ENCODE data around the gene ARSJ. TPM values are rescaled to one million over a fixed set of nuclear protein-coding genes. Genes with fewer than 3 reads are reported as not detected.

ARSJ gene
- total RNA-seq, 1 experiment from 2014 or later, result not detected

DNA sequence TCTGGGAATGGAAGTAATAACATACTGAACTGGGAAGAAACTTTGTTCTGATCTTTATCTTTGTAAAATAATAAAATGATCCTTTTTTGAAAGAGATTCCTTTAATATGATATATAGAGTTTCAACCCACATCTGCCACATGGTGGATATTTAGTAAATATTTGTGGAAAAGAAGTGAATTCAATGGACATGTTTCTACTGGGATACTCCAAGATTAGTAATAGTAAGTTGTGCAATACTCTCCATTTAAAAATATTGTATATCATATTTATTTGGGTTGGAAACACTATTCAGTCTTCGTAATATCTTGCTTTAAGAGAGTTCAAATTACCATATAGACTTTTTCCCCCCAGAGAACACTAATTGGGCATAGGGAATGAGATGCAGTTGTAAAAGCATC is 17.8 kb upstream of the ARSJ start:
- no peaks in the 10 kb centered on the region for H4K20me1 ChIP-seq (ENCODE audit: insufficient read depth, low read depth, low read length)
- H3K27me3 ChIP-seq (ENCODE audit: low read length), result no peaks in the 10 kb centered on the region
- no peak overlapping the region for H3K9ac ChIP-seq (ENCODE audit: low read length)
- no peak overlapping the region for H3K4me3 ChIP-seq (ENCODE audit: low read length)
- no peaks in the 10 kb centered on the region for H3K79me2 ChIP-seq (ENCODE audit: low read length)
- no peak for DNase-seq
- no peaks in the 10 kb centered on the region for H3K9me3 ChIP-seq (ENCODE audit: low read length)
- H3K9me2 ChIP-seq (replicated peaks; ENCODE audit: insufficient read depth, low read length), result no peaks in the 10 kb centered on the region
- no peaks in the 10 kb centered on the region for H3K4me1 ChIP-seq (ENCODE audit: low read length)
- H2AFZ ChIP-seq (ENCODE audit: low read length), result no peak overlapping the region
- H3K36me3 ChIP-seq (ENCODE audit: insufficient read depth, low read length), result no peaks in the 10 kb centered on the region
- H3K4me2 ChIP-seq (ENCODE audit: low read depth, low read length, poor library complexity, severe bottlenecking), result no peak overlapping the region
- H3K27ac ChIP-seq (ENCODE audit: low read length), result no peak overlapping the region

DNA sequence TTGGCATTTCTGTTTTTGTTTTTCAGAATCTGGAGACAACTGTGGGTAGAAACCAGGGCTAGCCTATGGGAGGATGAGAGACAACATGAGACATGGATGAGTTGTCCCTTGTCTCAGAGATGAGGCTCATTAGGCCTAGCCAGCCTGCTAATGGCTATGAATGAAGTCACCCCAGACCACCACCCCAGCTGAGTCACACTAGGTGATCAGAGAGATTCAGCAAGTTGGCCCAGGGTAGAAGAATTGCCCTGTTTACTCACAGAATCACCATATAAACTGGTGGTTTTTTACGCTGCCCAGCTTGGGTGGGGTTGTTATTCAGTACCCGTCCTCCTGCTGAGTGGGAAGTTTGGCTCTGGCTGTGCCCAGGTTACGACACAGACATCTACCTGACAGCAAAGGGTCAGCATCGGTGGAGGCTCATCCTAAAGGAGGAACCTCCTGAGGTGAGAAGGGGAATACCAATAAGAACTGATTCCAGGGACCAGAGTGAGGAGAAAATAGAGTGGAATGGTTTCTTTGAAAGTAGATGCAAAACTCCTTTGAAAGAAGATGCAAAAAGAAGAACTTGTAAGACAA is 17.2 kb upstream of the ARSJ start:
- Histone ChIP-seq H3K9ac (ENCODE audit: low read length) (no peak overlapping the region), H3K9me2 (replicated peaks; ENCODE audit: insufficient read depth, low read length) (no peaks in the 10 kb centered on the region), H3K9me3 (ENCODE audit: low read length) (no peaks in the 10 kb centered on the region), H3K27me3 (ENCODE audit: low read length) (no peaks in the 10 kb centered on the region), H2AFZ (ENCODE audit: low read length) (no peak overlapping the region), H4K20me1 (ENCODE audit: insufficient read depth, low read depth, low read length) (no peaks in the 10 kb centered on the region), H3K4me1 (ENCODE audit: low read length) (no peaks in the 10 kb centered on the region), H3K27ac (ENCODE audit: low read length) (no peak overlapping the region), H3K4me3 (ENCODE audit: low read length) (no peak overlapping the region), H3K36me3 (ENCODE audit: insufficient read depth, low read length) (no peaks in the 10 kb centered on the region), H3K4me2 (ENCODE audit: low read depth, low read length, poor library complexity, severe bottlenecking) (no peak overlapping the region), H3K79me2 (ENCODE audit: low read length) (no peaks in the 10 kb centered on the region)
- no peak for DNase-seq

DNA sequence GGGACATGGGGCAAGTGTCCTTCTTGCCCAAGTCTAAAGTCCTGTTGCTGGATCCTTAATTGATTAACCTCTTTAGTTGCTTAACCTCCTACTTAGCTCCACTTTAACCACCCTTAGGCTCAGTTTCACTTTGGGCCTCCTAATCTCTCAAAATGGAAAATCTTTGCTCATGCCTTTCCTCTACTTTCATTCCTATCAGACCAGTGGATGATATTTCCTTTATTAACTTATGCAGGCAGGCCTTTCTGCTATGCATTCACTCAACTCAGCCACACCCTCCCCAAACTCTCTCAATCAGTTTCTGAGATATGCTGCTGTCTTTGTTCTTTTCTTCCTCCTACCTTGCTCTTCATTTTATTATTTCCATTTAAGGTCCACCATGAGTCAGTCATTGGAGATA is 14.4 kb upstream of the ARSJ start:
- no peaks in the 10 kb centered on the region for H3K79me2 ChIP-seq (ENCODE audit: low read length)
- no peak overlapping the region for H3K4me2 ChIP-seq (ENCODE audit: low read depth, low read length, poor library complexity, severe bottlenecking)
- no peak overlapping the region for H2AFZ ChIP-seq (ENCODE audit: low read length)
- no peak overlapping the region for H3K9ac ChIP-seq (ENCODE audit: low read length)
- H3K4me1 ChIP-seq (ENCODE audit: low read length), result no peaks in the 10 kb centered on the region
- no peak for DNase-seq
- no peaks in the 10 kb centered on the region for H4K20me1 ChIP-seq (ENCODE audit: insufficient read depth, low read depth, low read length)
- H3K4me3 ChIP-seq (ENCODE audit: low read length), result no peak overlapping the region
- H3K9me3 ChIP-seq (ENCODE audit: low read length), result no peaks in the 10 kb centered on the region
- no peaks in the 10 kb centered on the region for H3K36me3 ChIP-seq (ENCODE audit: insufficient read depth, low read length)
- no peaks in the 10 kb centered on the region for H3K9me2 ChIP-seq (replicated peaks; ENCODE audit: insufficient read depth, low read length)
- H3K27ac ChIP-seq (ENCODE audit: low read length), result no peak overlapping the region
- H3K27me3 ChIP-seq (ENCODE audit: low read length), result no peaks in the 10 kb centered on the region

DNA sequence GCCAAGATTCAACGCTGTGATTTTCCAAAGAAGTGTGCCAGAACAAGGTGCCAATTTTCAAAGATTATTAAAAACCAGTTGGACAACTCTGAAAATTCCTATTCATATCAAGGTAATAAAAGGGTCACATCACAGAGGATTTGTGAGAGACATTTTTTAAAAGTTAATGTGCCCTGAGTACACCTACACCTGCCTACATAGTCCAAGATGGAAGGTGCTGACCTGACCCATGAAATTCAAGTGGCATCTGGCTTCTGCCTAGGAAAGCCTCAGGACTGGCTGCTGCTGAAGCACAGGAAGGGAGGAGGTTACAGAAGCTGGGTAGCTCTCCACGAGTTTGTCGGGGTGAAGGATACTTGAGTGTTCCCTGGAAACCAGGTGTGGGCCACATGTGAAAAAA is 11.4 kb upstream of the ARSJ start:
- Histone ChIP-seq H3K27ac (ENCODE audit: low read length) (no peak overlapping the region), H3K4me3 (ENCODE audit: low read length) (no peak overlapping the region), H3K27me3 (ENCODE audit: low read length) (no peaks in the 10 kb centered on the region), H3K9me3 (ENCODE audit: low read length) (no peaks in the 10 kb centered on the region), H2AFZ (ENCODE audit: low read length) (no peak overlapping the region), H3K4me2 (ENCODE audit: low read depth, low read length, poor library complexity, severe bottlenecking) (no peak overlapping the region), H3K36me3 (ENCODE audit: insufficient read depth, low read length) (no peaks in the 10 kb centered on the region), H3K4me1 (ENCODE audit: low read length) (no peaks in the 10 kb centered on the region), H3K9me2 (replicated peaks; ENCODE audit: insufficient read depth, low read length) (no peaks in the 10 kb centered on the region), H3K79me2 (ENCODE audit: low read length) (no peaks in the 10 kb centered on the region), H4K20me1 (ENCODE audit: insufficient read depth, low read depth, low read length) (no peaks in the 10 kb centered on the region), H3K9ac (ENCODE audit: low read length) (no peak overlapping the region)
- DNase-seq, result no peak

DNA sequence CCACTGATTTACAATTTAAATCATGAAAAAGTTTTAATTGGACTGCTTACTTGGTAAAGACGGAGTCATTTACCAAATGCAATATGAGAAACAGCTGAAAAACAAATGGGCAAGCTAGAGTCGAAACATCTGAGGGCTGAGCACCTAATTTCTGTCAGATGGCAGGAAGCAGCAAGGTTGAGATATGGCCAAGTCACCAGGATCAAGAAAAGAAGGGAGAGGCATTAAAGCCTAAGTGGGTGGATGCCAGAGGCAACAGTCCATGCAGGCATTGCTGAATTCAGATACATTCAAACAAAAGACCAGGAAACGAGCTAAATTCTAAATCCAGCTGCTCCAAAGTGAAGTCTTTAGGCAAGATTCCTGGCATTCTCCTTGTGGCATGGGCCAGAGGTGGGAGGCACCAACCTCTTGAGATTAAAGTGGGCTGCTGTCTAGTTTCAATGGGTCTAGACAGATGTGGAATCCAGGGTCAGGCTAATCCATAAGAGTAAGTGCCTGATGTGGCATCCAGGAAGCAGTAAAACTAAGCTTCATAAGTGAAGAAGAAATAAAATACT is 8.0 kb upstream of the ARSJ start:
- no peak overlapping the region for H3K27ac ChIP-seq (ENCODE audit: low read length)
- H3K4me1 ChIP-seq (ENCODE audit: low read length), result no peaks in the 10 kb centered on the region

DNA sequence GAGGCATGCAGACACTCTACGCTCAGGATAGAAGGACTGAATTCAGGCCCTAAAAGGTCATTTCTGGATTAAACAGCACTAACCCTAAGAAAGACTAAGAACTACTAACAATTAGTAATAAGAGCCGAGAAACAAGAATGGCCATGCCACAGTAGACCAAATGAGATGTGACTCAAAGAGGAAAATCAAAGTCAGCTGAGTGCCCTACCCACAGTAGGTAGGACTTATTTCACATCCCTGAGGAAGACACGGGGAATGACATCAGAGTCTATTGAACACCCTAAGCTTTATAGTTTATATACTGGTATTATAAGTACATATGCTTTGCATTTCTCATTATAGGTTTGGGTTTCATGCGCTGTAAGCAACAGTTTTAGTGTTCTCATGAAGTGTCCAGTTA is 2.7 kb upstream of the ARSJ start:
- Histone ChIP-seq H3K9me2 (replicated peaks; ENCODE audit: insufficient read depth, low read length) (no peaks in the 10 kb centered on the region), H2AFZ (ENCODE audit: low read length) (no peak overlapping the region), H3K79me2 (ENCODE audit: low read length) (no peaks in the 10 kb centered on the region), H3K4me1 (ENCODE audit: low read length) (no peaks in the 10 kb centered on the region), H3K27ac (ENCODE audit: low read length) (no peak overlapping the region), H3K36me3 (ENCODE audit: insufficient read depth, low read length) (no peaks in the 10 kb centered on the region), H3K9ac (ENCODE audit: low read length) (no peak overlapping the region), H3K4me3 (ENCODE audit: low read length) (no peak overlapping the region), H4K20me1 (ENCODE audit: insufficient read depth, low read depth, low read length) (no peaks in the 10 kb centered on the region), H3K9me3 (ENCODE audit: low read length) (no peaks in the 10 kb centered on the region), H3K27me3 (ENCODE audit: low read length) (no peaks in the 10 kb centered on the region), H3K4me2 (ENCODE audit: low read depth, low read length, poor library complexity, severe bottlenecking) (no peak overlapping the region)
- no peak for DNase-seq

More for the DNA sequence above, 8.0 kb upstream of the ARSJ start:
- H3K9me3 ChIP-seq (ENCODE audit: low read length), result no peaks in the 10 kb centered on the region
- no peak overlapping the region for H3K4me2 ChIP-seq (ENCODE audit: low read depth, low read length, poor library complexity, severe bottlenecking)
- no peaks in the 10 kb centered on the region for H3K27me3 ChIP-seq (ENCODE audit: low read length)
- no peak overlapping the region for H2AFZ ChIP-seq (ENCODE audit: low read length)
- no peaks in the 10 kb centered on the region for H4K20me1 ChIP-seq (ENCODE audit: insufficient read depth, low read depth, low read length)
- no peak overlapping the region for H3K4me3 ChIP-seq (ENCODE audit: low read length)
- H3K36me3 ChIP-seq (ENCODE audit: insufficient read depth, low read length), result no peaks in the 10 kb centered on the region
- no peaks in the 10 kb centered on the region for H3K9me2 ChIP-seq (replicated peaks; ENCODE audit: insufficient read depth, low read length)
- no peak overlapping the region for H3K9ac ChIP-seq (ENCODE audit: low read length)
- no peaks in the 10 kb centered on the region for H3K79me2 ChIP-seq (ENCODE audit: low read length)
- no peak for DNase-seq

DNA sequence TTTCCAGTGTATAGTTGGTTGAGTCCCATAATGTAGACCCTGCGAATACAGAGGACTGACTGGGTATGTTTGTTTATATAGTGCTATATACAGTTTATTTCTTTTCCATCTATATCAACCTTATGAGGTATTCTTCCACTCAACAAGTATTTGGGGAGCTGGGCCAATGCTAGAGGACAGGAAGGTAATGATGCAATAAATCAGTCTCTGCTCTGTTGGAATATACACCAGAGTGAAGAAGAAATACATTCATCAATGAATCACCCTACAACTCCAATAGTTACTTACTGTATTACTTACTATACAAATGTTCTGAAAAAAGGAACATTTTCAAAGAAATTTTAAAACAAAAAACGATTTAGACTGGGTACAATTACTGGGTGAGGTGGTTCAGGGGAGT is 2.1 kb upstream of the ARSJ start:
- Histone ChIP-seq H3K4me1 (ENCODE audit: low read length) (no peaks in the 10 kb centered on the region), H3K4me2 (ENCODE audit: low read depth, low read length, poor library complexity, severe bottlenecking) (no peak overlapping the region), H2AFZ (ENCODE audit: low read length) (no peak overlapping the region), H3K4me3 (ENCODE audit: low read length) (no peak overlapping the region), H3K9me3 (ENCODE audit: low read length) (no peaks in the 10 kb centered on the region), H3K27ac (ENCODE audit: low read length) (no peak overlapping the region), H3K9me2 (replicated peaks; ENCODE audit: insufficient read depth, low read length) (no peaks in the 10 kb centered on the region), H4K20me1 (ENCODE audit: insufficient read depth, low read depth, low read length) (no peaks in the 10 kb centered on the region), H3K79me2 (ENCODE audit: low read length) (no peaks in the 10 kb centered on the region), H3K36me3 (ENCODE audit: insufficient read depth, low read length) (no peaks in the 10 kb centered on the region), H3K9ac (ENCODE audit: low read length) (no peak overlapping the region), H3K27me3 (ENCODE audit: low read length) (no peaks in the 10 kb centered on the region)
- DNase-seq, result no peak

DNA sequence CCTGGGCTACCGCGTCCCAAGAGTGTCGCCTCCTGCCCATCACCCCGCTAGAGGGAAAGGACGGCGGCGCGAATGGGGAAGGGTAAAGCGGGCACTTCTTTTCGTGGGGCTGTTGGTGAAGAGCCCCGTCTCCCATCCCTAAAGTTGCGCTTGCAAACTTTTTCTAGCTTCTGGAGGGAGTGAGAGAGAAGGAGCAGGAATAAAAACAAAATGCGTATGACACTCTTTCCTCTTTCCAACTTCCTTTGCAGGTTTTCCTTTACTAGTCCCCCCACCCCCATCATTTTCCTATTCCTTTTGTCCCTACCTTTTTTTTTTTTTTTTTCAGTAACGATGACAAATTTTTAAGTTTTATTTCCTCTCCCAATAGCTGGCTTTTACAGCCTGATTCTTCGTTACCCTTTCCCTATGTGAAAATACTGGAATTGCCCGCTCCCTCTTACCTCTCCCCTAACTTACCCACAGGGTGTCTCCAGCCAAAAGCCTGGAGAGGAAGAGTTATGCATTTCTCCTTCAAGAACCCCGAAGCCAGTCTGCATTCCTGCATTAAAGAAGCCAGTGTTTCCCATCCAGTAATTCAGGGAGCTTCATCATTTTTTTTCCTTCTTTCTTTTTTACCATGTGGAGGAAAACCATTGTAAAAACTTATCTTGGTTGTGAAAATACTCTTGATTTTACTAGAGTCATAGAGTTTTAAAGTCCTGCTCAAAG is 613 bp upstream of the ARSJ start:
- Histone ChIP-seq H3K9me2 (replicated peaks; ENCODE audit: insufficient read depth, low read length) (no peaks in the 10 kb centered on the region), H3K4me2 (ENCODE audit: low read depth, low read length, poor library complexity, severe bottlenecking) (no peak overlapping the region), H3K27me3 (ENCODE audit: low read length) (no peaks in the 10 kb centered on the region), H4K20me1 (ENCODE audit: insufficient read depth, low read depth, low read length) (no peaks in the 10 kb centered on the region), H3K4me3 (ENCODE audit: low read length) (no peak overlapping the region), H3K27ac (ENCODE audit: low read length) (no peak overlapping the region), H3K79me2 (ENCODE audit: low read length) (no peaks in the 10 kb centered on the region), H3K36me3 (ENCODE audit: insufficient read depth, low read length) (no peaks in the 10 kb centered on the region), H3K4me1 (ENCODE audit: low read length) (no peaks in the 10 kb centered on the region), H3K9ac (ENCODE audit: low read length) (no peak overlapping the region), H3K9me3 (ENCODE audit: low read length) (no peaks in the 10 kb centered on the region), H2AFZ (ENCODE audit: low read length) (no peak overlapping the region)
- no peak for DNase-seq
